Sigmoid colon (tissue), 7 donors: ENCODE data around the gene CCDC170. TPM values are rescaled to one million over a fixed set of nuclear protein-coding genes. Genes with fewer than 3 reads are reported as not detected.

ENCODE experiments used
- DNase-seq: peaks from one replicate; pipeline ENCODE4 v3.0.0-alpha.2; 2019
- H3K27ac ChIP-seq, 4 donors: fragments of 200-600 bp; sonication (generic); one replicate each; pipeline ENCODE4 v1.5.1; 2016 to 2019; ENCODE audit warnings: mild to moderate bottlenecking in 1 of 4
- H3K27me3 ChIP-seq, 3 donors: fragments of 200-600 bp; sonication (generic); one replicate each; pipeline ENCODE4 v1.5.1; 2019; ENCODE audit warnings: mild to moderate bottlenecking in 1 of 3
- H3K36me3 ChIP-seq, 4 donors: fragments of 200-600 bp; sonication (generic); one replicate each; pipeline ENCODE4 v1.5.1; 2016 to 2019
- H3K4me1 ChIP-seq, 4 donors: fragments of 200-600 bp; sonication (generic); one replicate each; pipeline ENCODE4 v1.5.1; 2017 to 2019
- H3K4me3 ChIP-seq, 4 donors: fragments of 200-600 bp; sonication (generic); one replicate each; pipeline ENCODE4 v1.5.1; 2017 to 2019; ENCODE audit warnings: mild to moderate bottlenecking in 2 of 4, moderate library complexity in 1 of 4
- H3K9me3 ChIP-seq, 4 donors: fragments of 200-600 bp in 3 of 4; sonication (generic) in 3 of 4; one replicate each; pipeline versions ENCODE4 v1.5.1 to v1.6.1; 2013 to 2019
- EP300 ChIP-seq, 4 donors: sonication (generic); formaldehyde crosslinking; IDR thresholded peaks; one replicate each; pipeline ENCODE4 v1.6.1; 2017; ENCODE audit warnings: antibody characterized with exemption in 4 of 4
- POLR2A ChIP-seq, 2 donors: fragments of 450-650 bp; IDR thresholded peaks; one replicate each; pipeline ENCODE4 v1.6.1; 2016; ENCODE audit warnings: antibody characterized with exemption in 2 of 2, mild to moderate bottlenecking in 2 of 2, moderate library complexity in 2 of 2
- POLR2AphosphoS5 ChIP-seq, 4 donors: sonication (generic); formaldehyde crosslinking; IDR thresholded peaks; one replicate each; pipeline ENCODE4 v1.6.1; 2017; ENCODE audit warnings: antibody characterized with exemption in 4 of 4
- WGBS, 2 donors: extraction: QIAGEN DNeasy Blood & Tissue Kit; methylation state at CpG; one replicate each; pipeline ENCODE4 v1.1.7; 2013; 5-methylcytosine and 5-hydroxymethylcytosine counted together
- intact Hi-C: fragments of 100-400 bp; cut with DNase I; formaldehyde crosslinking; loops from one replicate; pipeline ENCODE4 v1.15.1; 2023
- polyA plus RNA-seq, 3 donors: library from polyadenylated mRNA; stranded (reverse); fragments of 200-250 nt; gene quantifications; one replicate each; pipeline ENCODE4 v1.2.3, GENCODE V29; 2013
- total RNA-seq, 4 donors: library from RNA; depleted of rRNA; stranded (reverse); fragments of >200 nt; gene quantifications; one replicate each; pipeline ENCODE4 v1.1.0, GENCODE V29; 2016
- TF ChIP-seq, protein P1 (sequence below), 4 experiments: fragments of 450-650 bp in 3 of 4; fragments of 200-600 bp in 1 of 4; IDR thresholded peaks; one replicate each; pipeline ENCODE4 v1.5.1; 2016 to 2019; ENCODE audit warnings: antibody characterized with exemption in 4 of 4, mild to moderate bottlenecking in 3 of 4, moderate library complexity in 2 of 4
- donor health status: healthy with polysubstance abuse.
- donor health status: Bipolar disorder and iron deficiency.
- donor health status: healthy.

The CCDC170 gene
- total and polyA plus RNA-seq, 7 donors = 0.33 to 2.5 (median 0.66) TPM

DNA sequence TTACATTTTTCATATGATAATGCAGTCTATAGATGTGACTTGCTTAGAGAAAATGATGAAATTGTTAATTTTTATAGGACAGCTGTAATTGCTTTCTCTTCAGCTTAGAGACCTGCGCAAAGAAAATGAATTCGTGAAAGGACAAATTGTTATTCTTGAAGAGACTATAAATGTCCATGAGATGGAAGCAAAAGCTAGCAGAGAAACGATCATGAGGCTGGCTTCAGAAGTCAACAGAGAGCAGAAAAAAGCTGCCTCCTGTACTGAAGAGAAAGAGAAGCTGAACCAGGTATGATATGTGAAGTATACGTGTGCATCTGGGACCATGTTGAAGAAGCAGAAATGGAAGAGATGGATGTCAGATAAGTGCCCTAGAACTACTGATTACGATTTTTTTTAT, 54.4 kb downstream of the CCDC170 start:
- no peak overlapping the region for H3K4me3 ChIP-seq
- TF ChIP-seq POLR2A (IDR thresholded peaks at IDR 0.05) = no peak
- TF ChIP-seq POLR2AphosphoS5 (IDR thresholded peaks at IDR 0.05) = no peak
- 76 to 80% methylated on average over 5 of the region's 5 CpGs for WGBS, 2 donors
- H3K27ac ChIP-seq = no peak overlapping the region
- no peaks in the 10 kb centered on the region for H3K27me3 ChIP-seq
- no peaks in the 10 kb centered on the region for H3K9me3 ChIP-seq
- H3K4me1 ChIP-seq = no peaks in the 10 kb centered on the region
- intact Hi-C loops = no loop called here
- no peaks in the 10 kb centered on the region for H3K36me3 ChIP-seq
- DNase-seq = no peak

DNA sequence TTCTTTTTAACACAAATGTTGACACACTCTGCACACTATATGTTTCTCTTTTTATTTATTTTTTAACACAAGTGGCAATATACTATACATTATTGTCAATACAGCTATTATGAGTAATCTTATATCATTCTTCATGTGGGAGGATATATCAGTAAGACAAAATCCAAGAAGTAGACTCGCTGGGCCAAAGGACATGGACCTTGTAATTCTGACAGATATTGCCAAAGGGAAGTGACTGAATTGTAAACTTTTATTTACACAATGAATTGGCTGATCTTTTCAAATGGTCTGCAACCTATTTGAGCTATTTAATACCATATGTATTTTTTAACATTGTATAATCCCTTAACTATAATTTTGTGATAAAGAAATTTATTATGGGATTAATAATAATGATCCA, 56.0 kb downstream of the CCDC170 start:
- Histone ChIP-seq H3K27me3 (no peaks in the 10 kb centered on the region), H3K27ac (no peak overlapping the region), H3K9me3 (no peaks in the 10 kb centered on the region), H3K4me3 (no peak overlapping the region), H3K4me1 (no peaks in the 10 kb centered on the region), H3K36me3 (no peaks in the 10 kb centered on the region)
- no peak for DNase-seq
- TF ChIP-seq POLR2A (IDR thresholded peaks at IDR 0.05) (no peak), POLR2AphosphoS5 (IDR thresholded peaks at IDR 0.05) (no peak), EP300 (IDR thresholded peaks at IDR 0.05) (no peak)
- TF ChIP-seq, protein P1, sequence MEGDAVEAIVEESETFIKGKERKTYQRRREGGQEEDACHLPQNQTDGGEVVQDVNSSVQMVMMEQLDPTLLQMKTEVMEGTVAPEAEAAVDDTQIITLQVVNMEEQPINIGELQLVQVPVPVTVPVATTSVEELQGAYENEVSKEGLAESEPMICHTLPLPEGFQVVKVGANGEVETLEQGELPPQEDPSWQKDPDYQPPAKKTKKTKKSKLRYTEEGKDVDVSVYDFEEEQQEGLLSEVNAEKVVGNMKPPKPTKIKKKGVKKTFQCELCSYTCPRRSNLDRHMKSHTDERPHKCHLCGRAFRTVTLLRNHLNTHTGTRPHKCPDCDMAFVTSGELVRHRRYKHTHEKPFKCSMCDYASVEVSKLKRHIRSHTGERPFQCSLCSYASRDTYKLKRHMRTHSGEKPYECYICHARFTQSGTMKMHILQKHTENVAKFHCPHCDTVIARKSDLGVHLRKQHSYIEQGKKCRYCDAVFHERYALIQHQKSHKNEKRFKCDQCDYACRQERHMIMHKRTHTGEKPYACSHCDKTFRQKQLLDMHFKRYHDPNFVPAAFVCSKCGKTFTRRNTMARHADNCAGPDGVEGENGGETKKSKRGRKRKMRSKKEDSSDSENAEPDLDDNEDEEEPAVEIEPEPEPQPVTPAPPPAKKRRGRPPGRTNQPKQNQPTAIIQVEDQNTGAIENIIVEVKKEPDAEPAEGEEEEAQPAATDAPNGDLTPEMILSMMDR (IDR thresholded peaks at IDR 0.05) = no peak
- intact Hi-C loops = no loop called here
- 29 to 80% methylated on average over 1 of the region's 1 CpG for WGBS, 2 donors

DNA sequence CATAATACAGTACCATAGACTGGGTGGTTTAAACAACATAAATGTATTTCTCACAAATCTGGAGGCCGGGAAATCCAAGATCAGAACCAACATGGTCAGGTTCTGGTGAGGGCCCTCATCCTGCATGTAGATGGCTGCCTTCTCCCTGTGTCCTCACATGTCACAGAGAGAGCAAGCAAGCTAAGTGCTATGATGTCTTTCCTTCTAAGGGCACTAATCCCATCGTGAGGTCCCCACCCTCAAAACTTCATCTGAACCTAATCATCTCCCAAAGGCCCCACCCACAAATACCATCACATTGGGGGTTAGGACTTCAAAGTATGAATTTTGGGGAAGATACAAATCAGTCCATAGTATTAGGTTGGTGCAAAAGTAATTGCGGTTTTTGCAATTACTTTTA, 56.8 kb downstream of the CCDC170 start:
- Histone ChIP-seq H3K27me3 (no peaks in the 10 kb centered on the region), H3K4me1 (no peaks in the 10 kb centered on the region), H3K27ac (no peak overlapping the region), H3K36me3 (no peaks in the 10 kb centered on the region), H3K4me3 (no peak overlapping the region), H3K9me3 (no peaks in the 10 kb centered on the region)
- TF ChIP-seq POLR2A (IDR thresholded peaks at IDR 0.05) = no peak
- TF ChIP-seq EP300 (IDR thresholded peaks at IDR 0.05) = no peak
- TF ChIP-seq POLR2AphosphoS5 (IDR thresholded peaks at IDR 0.05) = no peak
- TF ChIP-seq, protein P1 (IDR thresholded peaks at IDR 0.05) = no peak
- no peak for DNase-seq
- 92 to 96% methylated on average over 3 of the region's 3 CpGs for WGBS, 2 donors
- intact Hi-C loops = no loop called here

DNA sequence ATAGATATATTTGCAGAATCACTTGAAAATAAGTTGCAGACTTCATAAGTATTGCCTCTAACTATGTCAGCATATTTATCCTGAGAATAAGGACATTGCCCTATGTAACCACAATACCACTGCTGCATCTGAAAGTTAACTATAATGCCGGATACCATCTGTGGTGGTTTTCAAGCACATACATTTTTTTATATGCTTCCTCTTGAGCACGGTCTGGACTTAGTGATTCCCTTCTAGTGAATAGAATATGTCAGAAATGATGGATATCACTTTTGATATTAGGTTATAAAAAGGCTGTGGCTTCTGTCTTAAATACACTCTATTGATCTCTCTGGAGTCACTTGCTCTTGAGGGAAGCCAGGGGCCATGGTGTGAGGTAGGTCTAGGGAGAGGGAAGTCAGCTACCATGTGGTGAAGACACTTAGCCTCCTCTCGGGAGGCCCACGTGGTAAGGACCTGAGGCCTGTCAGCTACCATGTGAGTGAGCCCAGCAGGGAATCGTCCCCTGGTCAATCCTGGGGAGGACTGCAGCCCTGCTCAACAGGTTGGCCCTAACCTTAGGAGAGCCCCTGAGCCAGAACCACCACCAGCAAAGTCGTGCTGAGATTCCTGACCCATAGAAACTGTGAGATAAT, 57.5 kb downstream of the CCDC170 start:
- DNase-seq = no peak
- WGBS, 2 donors = 53 to 60% methylated on average over 6 of the region's 6 CpGs
- Histone ChIP-seq H3K4me3 (no peak overlapping the region), H3K27me3 (no peaks in the 10 kb centered on the region), H3K9me3 (no peaks in the 10 kb centered on the region), H3K27ac (no peak overlapping the region), H3K4me1 (no peaks in the 10 kb centered on the region), H3K36me3 (no peaks in the 10 kb centered on the region)
- TF ChIP-seq POLR2A (IDR thresholded peaks at IDR 0.05) = no peak
- TF ChIP-seq EP300 (IDR thresholded peaks at IDR 0.05) = no peak
- no peak for TF ChIP-seq POLR2AphosphoS5 (IDR thresholded peaks at IDR 0.05)
- TF ChIP-seq, protein P1 (IDR thresholded peaks at IDR 0.05) = no peak
- intact Hi-C loops = no loop called here

DNA sequence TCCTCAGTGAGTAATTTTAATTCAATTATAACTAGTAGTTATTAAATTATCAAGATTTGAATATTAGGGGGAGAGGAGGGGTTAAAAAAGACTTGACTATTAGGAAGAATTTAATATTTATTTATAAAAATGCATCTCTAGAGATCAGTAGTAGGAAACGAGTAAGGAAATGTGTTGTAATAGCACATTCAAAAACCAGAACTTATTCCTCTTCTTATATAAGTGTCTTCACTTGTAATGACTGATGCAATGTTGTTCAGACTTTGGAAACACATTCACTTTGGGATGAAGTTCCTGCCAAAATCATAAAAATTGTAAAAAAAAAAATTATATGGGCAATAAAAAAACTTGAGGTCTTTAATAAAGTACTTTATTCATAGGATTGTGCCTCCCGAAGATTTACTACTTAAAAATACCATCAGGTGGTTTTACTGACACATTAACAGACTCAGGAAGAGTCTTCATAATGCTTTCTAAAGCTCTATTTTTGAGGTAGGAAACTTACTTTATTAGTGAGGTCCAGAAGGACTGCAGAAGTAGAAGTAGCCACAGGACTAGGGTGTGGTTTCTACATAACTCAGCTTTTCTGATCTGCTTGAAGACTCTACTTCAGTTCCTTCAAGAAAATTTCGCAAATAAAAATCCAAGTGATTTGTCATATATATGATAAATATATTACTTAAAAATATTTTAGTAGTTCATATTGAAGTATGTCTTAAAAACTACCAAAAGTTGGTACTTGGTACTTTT, 59.8 kb downstream of the CCDC170 start:
- no peaks in the 10 kb centered on the region for H3K36me3 ChIP-seq
- TF ChIP-seq, protein P1 (IDR thresholded peaks at IDR 0.05) = no peak
- TF ChIP-seq EP300 (IDR thresholded peaks at IDR 0.05) = no peak
- no peak for TF ChIP-seq POLR2AphosphoS5 (IDR thresholded peaks at IDR 0.05)
- no peak for TF ChIP-seq POLR2A (IDR thresholded peaks at IDR 0.05)
- no peak for DNase-seq
- no peaks in the 10 kb centered on the region for H3K9me3 ChIP-seq
- WGBS, 2 donors = 61 to 77% methylated on average over 3 of the region's 3 CpGs
- H3K27me3 ChIP-seq = no peaks in the 10 kb centered on the region
- no peaks in the 10 kb centered on the region for H3K4me1 ChIP-seq
- intact Hi-C loops = no loop called here
- H3K4me3 ChIP-seq = no peak overlapping the region
- H3K27ac ChIP-seq = no peak overlapping the region
